Aorta (tissue), 5 donors: ENCODE data around the gene TRIM39. TPM values are rescaled to one million over a fixed set of nuclear protein-coding genes. Genes with fewer than 3 reads are reported as not detected.

Experiments
- ATAC-seq: fragments of 200-7000 bp; cut with Tn5 transposase; one replicate; pipeline ENCODE4 v1.9.1; 2022; ENCODE audit warnings: moderate library complexity; ENCODE audit not compliant: low FRiP score
- DNase-seq, 2 donors: peaks; one replicate each; pipeline ENCODE4 v3.0.0-alpha.2; 2020
- H3K27ac ChIP-seq, 2 donors: one replicate each; pipeline ENCODE4 v1.5.1; 2013; ENCODE audit warnings: low read length in 2 of 2, mild to moderate bottlenecking in 2 of 2, moderate library complexity in 2 of 2, control low read depth in 1 of 2, inconsistent platforms in 1 of 2, low read depth in 1 of 2
- H3K27me3 ChIP-seq, 2 donors: one replicate each; pipeline ENCODE4 v1.6.1; 2013; ENCODE audit warnings: control low read depth in 1 of 2, low read length in 1 of 2, mild to moderate bottlenecking in 1 of 2, moderate library complexity in 1 of 2; ENCODE audit not compliant: insufficient read depth in 2 of 2, control insufficient read depth in 1 of 2
- H3K36me3 ChIP-seq, 2 donors: one replicate each; pipeline ENCODE4 v1.6.1; 2013; ENCODE audit warnings: control low read depth in 1 of 2, low read length in 1 of 2, mild to moderate bottlenecking in 1 of 2; ENCODE audit not compliant: insufficient read depth in 2 of 2, control insufficient read depth in 1 of 2
- H3K4me1 ChIP-seq, 2 donors: one replicate each; pipeline ENCODE4 v1.6.1; 2013; ENCODE audit warnings: low read length in 2 of 2, control low read depth in 1 of 2, mild to moderate bottlenecking in 1 of 2, moderate library complexity in 1 of 2; ENCODE audit not compliant: insufficient read depth in 2 of 2, control insufficient read depth in 1 of 2
- H3K4me3 ChIP-seq, 2 donors: one replicate each; pipeline ENCODE4 v1.5.1; 2013; ENCODE audit warnings: low read length in 2 of 2, control low read depth in 1 of 2, mild to moderate bottlenecking in 1 of 2
- H3K9me3 ChIP-seq: one replicate; pipeline ENCODE4 v1.6.1; 2013; ENCODE audit warnings: mild to moderate bottlenecking, low read length; ENCODE audit not compliant: control insufficient read depth
- WGBS, 2 donors: extraction: QIAGEN DNeasy Blood & Tissue Kit; methylation state at CpG; one replicate each; pipeline ENCODE4 v1.1.7; 2013; 5-methylcytosine and 5-hydroxymethylcytosine counted together
- intact Hi-C, 2 donors: fragments of 100-400 bp; cut with DNase I; formaldehyde crosslinking; loops; one replicate each; pipeline versions ENCODE4 v1.14.2 to v1.15.0; 2022
- polyA plus RNA-seq, 2 donors: library from polyadenylated mRNA; stranded (reverse); fragments of 200-250 nt; gene quantifications; one replicate each; pipeline ENCODE4 v1.2.3, GENCODE V29; 2013
- total RNA-seq, 2 donors: library from RNA; stranded (reverse); fragmentation: NEBNext Ultra II Directional; extraction: Animal tissue kit (Norgen Biotek cat#: 25700); gene quantifications; one replicate each; pipeline ENCODE4 v1.2.1, GENCODE V29; 2021
- donor health status: healthy with polysubstance abuse.
- donor health status: Bipolar disorder and iron deficiency.
- donor health status: DM: no; HTN: no; CAD: no.
- donor health status: DM: no; HTN: no; CAD: no.
- donor health status: DM: yes; HTN: yes; CAD: no.

Gene TRIM39
- total and polyA plus RNA-seq, 4 donors = 10.3 to 15.7 (median 14.7) TPM

GRCh38 chr6:30323806-30324205 lies 2.9 kb upstream of the TRIM39 start:
- H3K27ac ChIP-seq = no peak overlapping the region
- H3K4me1 ChIP-seq = no peaks in the 10 kb centered on the region
- H3K36me3 ChIP-seq = no peaks in the 10 kb centered on the region
- DNase-seq (no peak), ATAC-seq (no peak)
- no peaks in the 10 kb centered on the region for H3K9me3 ChIP-seq
- WGBS, 2 donors = 97% methylated on average over 1 of the region's 1 CpG
- intact Hi-C loops = loop anchor here in 1 of 2 donors (10.0 kb wide), 1 partner anchor 109 kb away; the partner anchor contains the start of gene TRIM26
- no peaks in the 10 kb centered on the region for H3K27me3 ChIP-seq
- H3K4me3 ChIP-seq = no peak overlapping the region

GRCh38 chr6:30325150-30325872 lies 1.4 kb upstream of the TRIM39 start:
- Histone ChIP-seq H3K36me3 (peaks cover 2 to 4% of the 10 kb centered on the region in 2 donors), H3K27me3 (no peaks in the 10 kb centered on the region), H3K9me3 (no peaks in the 10 kb centered on the region), H3K4me3 (peak overlapping the region; percentile 54 to 84), H3K27ac (no peak overlapping the region), H3K4me1 (no peaks in the 10 kb centered on the region)
- intact Hi-C loops = loop anchor here (5.0 to 10.0 kb wide), 3 partner anchors 63 to 113 kb away; partner anchors contain the start of gene TRIM26 (in 2 of the 2)
- DNase-seq (peak; percentile 59 to 79), ATAC-seq (no peak)
- 5% methylated on average over 10 of the region's 10 CpGs for WGBS, 2 donors

GRCh38 chr6:30325873-30326525 lies 728 bp upstream of the TRIM39 start:
- peaks cover 2 to 9% of the 10 kb centered on the region in 2 donors for H3K36me3 ChIP-seq
- no peaks in the 10 kb centered on the region for H3K4me1 ChIP-seq
- 1% methylated on average over 29 of the region's 29 CpGs for WGBS, 2 donors
- peak; percentile 86 for ATAC-seq
- intact Hi-C loops = loop anchor here (5.0 to 10.0 kb wide), 3 partner anchors 64 to 114 kb away; partner anchors contain the start of gene TRIM26 (in 2 of the 2)
- H3K4me3 ChIP-seq = peak overlapping the region; percentile 54 to 84
- peak overlapping the region; percentile 34 to 70 for H3K27ac ChIP-seq
- peak in 1 of 2 donors; percentile 87 for DNase-seq
- H3K9me3 ChIP-seq = no peaks in the 10 kb centered on the region
- no peaks in the 10 kb centered on the region for H3K27me3 ChIP-seq

GRCh38 chr6:30327232-30327746 lies 562 bp downstream of the TRIM39 start:
- no peaks in the 10 kb centered on the region for H3K27me3 ChIP-seq
- H3K9me3 ChIP-seq = no peaks in the 10 kb centered on the region
- DNase-seq = no peak
- no peak for ATAC-seq
- intact Hi-C loops = loop anchor here (5.0 to 10.0 kb wide), 3 partner anchors 65 to 115 kb away; partner anchors contain the start of gene TRIM26 (in 2 of the 2)
- 1 to 2% methylated on average over 17 of the region's 17 CpGs for WGBS, 2 donors
- peak overlapping the region; percentile 54 to 84 for H3K4me3 ChIP-seq
- peak overlapping the region in 1 of 2 donors; percentile 70 for H3K27ac ChIP-seq
- peaks cover 2 to 9% of the 10 kb centered on the region in 2 donors for H3K36me3 ChIP-seq
- H3K4me1 ChIP-seq = no peaks in the 10 kb centered on the region

GRCh38 chr6:30328397-30328796 lies 1.7 kb downstream of the TRIM39 start:
- DNase-seq = no peak
- Histone ChIP-seq H3K4me3 (no peak overlapping the region), H3K4me1 (no peaks in the 10 kb centered on the region), H3K27ac (no peak overlapping the region), H3K9me3 (no peaks in the 10 kb centered on the region), H3K27me3 (no peaks in the 10 kb centered on the region), H3K36me3 (peaks cover 2 to 9% of the 10 kb centered on the region in 2 donors)
- no peak for ATAC-seq
- intact Hi-C loops = loop anchor here (5.0 to 10.0 kb wide), 3 partner anchors 66 to 116 kb away; partner anchors contain the start of gene TRIM26 (in 2 of the 2)

- no peaks in the 10 kb centered on the region for H3K9me3 ChIP-seq
- no peak overlapping the region for H3K4me3 ChIP-seq
- WGBS, 2 donors = 94 to 95% methylated on average over 12 of the region's 12 CpGs
- intact Hi-C loops = loop anchor here (5.0 to 10.0 kb wide), 3 partner anchors 67 to 117 kb away; partner anchors contain the start of gene TRIM26 (in 2 of the 2)
- no peaks in the 10 kb centered on the region for H3K4me1 ChIP-seq
- H3K27ac ChIP-seq = no peak overlapping the region
- DNase-seq (no peak), ATAC-seq (no peak)
- H3K27me3 ChIP-seq = no peaks in the 10 kb centered on the region
- peaks cover 2 to 13% of the 10 kb centered on the region in 2 donors for H3K36me3 ChIP-seq
These were observed 2.6 kb downstream of the TRIM39 start for GRCh38 chr6:30329331-30329730.

- intact Hi-C loops = no loop called here
- no peaks in the 10 kb centered on the region for H3K4me1 ChIP-seq
- H3K4me3 ChIP-seq = no peak overlapping the region
- H3K27me3 ChIP-seq = no peaks in the 10 kb centered on the region
- H3K27ac ChIP-seq = no peak overlapping the region
- H3K9me3 ChIP-seq = no peaks in the 10 kb centered on the region
- no peak for DNase-seq
- no peak for ATAC-seq
- peaks cover 2 to 17% of the 10 kb centered on the region in 2 donors for H3K36me3 ChIP-seq
- 81 to 91% methylated on average over 3 of the region's 3 CpGs for WGBS, 2 donors
These were observed 5.3 kb downstream of the TRIM39 start for GRCh38 chr6:30331981-30332380.

GRCh38 chr6:30334075-30334783 lies 7.5 kb downstream of the TRIM39 start:
- Histone ChIP-seq H3K27me3 (no peaks in the 10 kb centered on the region), H3K9me3 (no peaks in the 10 kb centered on the region), H3K4me1 (no peaks in the 10 kb centered on the region), H3K27ac (no peak overlapping the region), H3K36me3 (peaks cover 2 to 17% of the 10 kb centered on the region in 2 donors), H3K4me3 (no peak overlapping the region)
- WGBS, 2 donors = 86 to 90% methylated on average over 2 of the region's 2 CpGs
- intact Hi-C loops = no loop called here
- DNase-seq (no peak), ATAC-seq (no peak)
